CD4-positive, alpha-beta memory T cell (primary cell): ENCODE results near the gene PLCH2. TPM values are rescaled to one million over a fixed set of nuclear protein-coding genes. Genes with fewer than 3 reads are reported as not detected.

Experiments used
- CTCF ChIA-PET: fragments of 350-600 bp; sonication (Branson Sonifier 250); formaldehyde crosslinking; loops from one replicate; lab custom pipeline; 2021; ENCODE audit warnings: inconsistent platforms; ENCODE audit not compliant: partially characterized antibody; lab: Charles Lee
- POLR2A ChIA-PET: fragments of 350-600 bp; sonication (Branson Sonifier 250); formaldehyde crosslinking; loops from one replicate; lab custom pipeline; 2021; ENCODE audit not compliant: partially characterized antibody; lab: Charles Lee
- DNase-seq, 5 donors: peaks; one replicate each; pipeline versions ENCODE4 v3.0.0 to v3.0.0-alpha.2; 2020 to 2022; ENCODE audit warnings: mixed read lengths in 1 of 5
- H3K27ac ChIP-seq: one replicate; pipeline ENCODE4 v1.7.0; 2013; ENCODE audit warnings: low read depth, low read length
- H3K27me3 ChIP-seq: 2 replicates; pipeline ENCODE4 v1.7.0; 2013; ENCODE audit warnings: mild to moderate bottlenecking, low read length, moderate library complexity; ENCODE audit not compliant: insufficient read depth
- H3K36me3 ChIP-seq: 2 replicates; pipeline ENCODE4 v1.7.0; 2013; ENCODE audit warnings: mild to moderate bottlenecking, low read length, moderate library complexity; ENCODE audit not compliant: insufficient read depth
- H3K4me1 ChIP-seq: 2 replicates; pipeline ENCODE4 v1.7.0; 2013; ENCODE audit warnings: mild to moderate bottlenecking, low read length, moderate library complexity; ENCODE audit not compliant: insufficient read depth
- H3K4me3 ChIP-seq, 2 donors: one replicate each; pipeline ENCODE4 v1.7.0; 2013; ENCODE audit warnings: low read length in 2 of 2, mild to moderate bottlenecking in 1 of 2
- H3K9me3 ChIP-seq, 2 donors: one replicate each; pipeline ENCODE4 v1.7.0; 2013; ENCODE audit warnings: low read length in 2 of 2, control low read depth in 1 of 2; ENCODE audit not compliant: control insufficient read depth in 1 of 2
- H3K27ac Mint-ChIP-seq, 7 donors: one replicate each; pipeline ENCODE4 v1.8.0; 2020 to 2021; ENCODE audit warnings: mixed read lengths in 7 of 7, mild to moderate bottlenecking in 6 of 7, inconsistent platforms in 3 of 7, moderate library complexity in 3 of 7
- H3K27me3 Mint-ChIP-seq, 2 donors: one replicate each; pipeline ENCODE4 v1.8.0; 2020 to 2021; ENCODE audit warnings: mixed read lengths in 2 of 2
- H3K36me3 Mint-ChIP-seq, 2 donors: one replicate each; pipeline ENCODE4 v1.8.0; 2020 to 2021; ENCODE audit warnings: mixed read lengths in 2 of 2, inconsistent platforms in 1 of 2, mild to moderate bottlenecking in 1 of 2
- H3K4me1 Mint-ChIP-seq, 4 donors: one replicate each; pipeline ENCODE4 v1.8.0; 2020 to 2021; ENCODE audit warnings: mixed read lengths in 4 of 4, mild to moderate bottlenecking in 1 of 4
- H3K4me3 Mint-ChIP-seq, 8 donors: one replicate each; pipeline ENCODE4 v1.8.0; 2020 to 2021; ENCODE audit warnings: mixed read lengths in 8 of 8, mild to moderate bottlenecking in 7 of 8, moderate library complexity in 6 of 8, inconsistent platforms in 3 of 8
- H3K9me3 Mint-ChIP-seq, 8 donors: one replicate each; pipeline ENCODE4 v1.8.0; 2020 to 2021; ENCODE audit warnings: mixed read lengths in 8 of 8, mild to moderate bottlenecking in 5 of 8, inconsistent platforms in 3 of 8, moderate library complexity in 1 of 8
- intact Hi-C: fragments of 100-400 bp; cut with micrococcal nuclease; formaldehyde crosslinking; loops from one replicate; pipeline ENCODE4 v1.15.1; 2023
- polyA plus RNA-seq, 2 donors: library from polyadenylated mRNA; unstranded; fragments of 300-500 nt; fragmentation: Illumina TruSeq; gene quantifications; one replicate each; pipeline ENCODE4 v1.2.3, GENCODE V29; 2021
- total RNA-seq, 2 experiments: library from RNA; stranded (reverse); gene quantifications; one replicate each; pipeline ENCODE4 v1.2.3, GENCODE V29; 2021

Gene PLCH2
- total and polyA plus RNA-seq, 4 experiments from 2014 or later = 2.0 to 31.6 (median 26.6) TPM; not detected in 1

DNA sequence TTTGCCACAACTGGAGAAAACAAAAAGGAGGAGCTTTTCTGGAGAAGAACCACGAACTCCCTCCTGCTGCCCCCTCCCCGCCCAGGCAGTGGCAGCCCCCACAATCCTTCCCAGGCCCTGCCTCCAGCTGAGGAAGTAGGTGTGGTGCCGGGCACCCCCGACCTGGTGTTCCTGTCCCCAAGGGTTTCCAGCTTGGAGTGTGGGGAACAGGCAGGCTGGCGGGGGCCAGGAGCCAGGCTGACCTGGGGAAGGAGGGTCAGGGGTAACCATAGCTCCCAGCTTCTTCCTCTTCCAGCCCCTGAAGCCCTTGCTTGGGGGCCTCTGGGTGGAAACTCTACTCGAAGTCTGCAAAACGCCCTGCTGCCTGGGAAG lies 58.2 kb downstream of the PLCH2 start:
- peaks cover 7 to 15% of the 10 kb centered on the region in 2 donors for H3K27me3 Mint-ChIP-seq
- no peaks in the 10 kb centered on the region for H3K36me3 Mint-ChIP-seq
- H3K9me3 Mint-ChIP-seq = no peaks in the 10 kb centered on the region
- intact Hi-C loops = no loop called here
- peaks cover 11% of the 10 kb centered on the region for H3K4me1 ChIP-seq
- H3K4me1 Mint-ChIP-seq = peaks cover 1 to 6% (median 4%) of the 10 kb centered on the region in 4 donors
- CTCF ChIA-PET = no interaction called here
- peaks cover 14% of the 10 kb centered on the region for H3K27me3 ChIP-seq
- POLR2A ChIA-PET = interaction anchor here (13.2 kb wide), 1 partner anchor 11 kb away, joined by 367 read pairs; no protein-coding TSS in a partner anchor
- no peak for DNase-seq
- no peak overlapping the region for H3K4me3 Mint-ChIP-seq
- no peak overlapping the region for H3K4me3 ChIP-seq
- no peak overlapping the region for H3K27ac ChIP-seq
- H3K9me3 ChIP-seq = no peaks in the 10 kb centered on the region
- no peak overlapping the region for H3K27ac Mint-ChIP-seq
- no peaks in the 10 kb centered on the region for H3K36me3 ChIP-seq

- Mint-ChIP-seq H3K9me3 (no peaks in the 10 kb centered on the region), H3K36me3 (no peaks in the 10 kb centered on the region), H3K27ac (no peak overlapping the region), H3K4me3 (no peak overlapping the region), H3K4me1 (peaks cover 1 to 6% (median 4%) of the 10 kb centered on the region in 4 donors), H3K27me3 (peaks cover 7 to 15% of the 10 kb centered on the region in 2 donors)
- CTCF ChIA-PET = no interaction called here
- H3K4me1 ChIP-seq = peaks cover 11% of the 10 kb centered on the region
- H3K9me3 ChIP-seq = no peaks in the 10 kb centered on the region
- no peaks in the 10 kb centered on the region for H3K36me3 ChIP-seq
- POLR2A ChIA-PET = interaction anchor here (1.7 to 13.2 kb wide), 2 partner anchors 9 to 10 kb away, joined by 5 to 367 read pairs; partner anchors contain the start of gene PANK4
- no peak overlapping the region for H3K27ac ChIP-seq
- H3K27me3 ChIP-seq = peaks cover 14% of the 10 kb centered on the region
- no peak overlapping the region for H3K4me3 ChIP-seq
- DNase-seq = no peak
- intact Hi-C loops = no loop called here
Measured at GRCh38 chr1:2534687-2535441, 58.8 kb downstream of the PLCH2 start.

DNA sequence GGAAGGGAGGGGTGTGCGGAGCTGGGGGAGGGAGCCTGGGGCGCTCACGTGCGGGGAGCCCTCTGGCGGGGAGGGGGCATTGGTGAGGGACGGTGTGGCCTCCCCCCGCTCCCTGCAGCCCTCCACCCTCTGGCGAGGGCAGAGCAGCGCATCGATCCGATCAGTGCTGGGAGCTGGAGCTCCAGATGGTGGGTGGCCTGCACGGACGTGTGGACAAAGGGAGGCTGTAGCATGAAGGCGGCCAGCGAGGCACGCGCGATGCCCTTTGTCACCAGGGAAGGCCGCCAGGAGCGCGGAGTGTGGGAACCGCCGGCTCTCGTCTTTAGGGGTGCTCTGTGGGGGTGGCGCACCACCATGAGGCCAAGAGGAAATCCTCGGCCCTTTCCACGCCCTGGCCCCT lies 59.4 kb downstream of the PLCH2 start:
- H3K36me3 ChIP-seq = no peaks in the 10 kb centered on the region
- peaks cover 1 to 6% (median 4%) of the 10 kb centered on the region in 4 donors for H3K4me1 Mint-ChIP-seq

DNA sequence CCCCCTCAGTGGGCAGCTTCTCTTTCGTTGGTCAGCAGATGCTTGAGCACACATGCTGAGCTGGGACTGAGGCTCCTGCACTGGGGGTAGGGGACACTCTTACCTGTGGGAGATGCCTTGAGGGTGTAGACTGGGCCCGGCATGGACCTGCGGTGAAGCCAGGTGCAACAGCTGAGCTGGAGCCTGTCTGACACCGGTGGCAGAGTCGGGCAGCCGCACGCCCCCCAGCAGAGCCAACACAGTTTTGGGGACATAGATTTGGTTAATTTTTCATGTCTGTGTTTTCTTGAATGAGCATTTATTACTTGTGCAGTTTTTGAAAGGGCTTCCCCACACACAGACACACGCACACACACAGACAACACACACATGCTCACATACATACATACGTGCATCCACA lies 59.9 kb downstream of the PLCH2 start:
- Histone ChIP-seq H3K4me1 (peaks cover 3% of the 10 kb centered on the region), H3K9me3 (no peaks in the 10 kb centered on the region), H3K4me3 (no peak overlapping the region), H3K27ac (no peak overlapping the region), H3K27me3 (peaks cover 10% of the 10 kb centered on the region), H3K36me3 (no peaks in the 10 kb centered on the region)
- ChIA-PET CTCF (no interaction called here), POLR2A (interaction anchor here (1.7 to 13.2 kb wide), 2 partner anchors 9 to 10 kb away, joined by 5 to 367 read pairs; partner anchors contain the start of gene PANK4)
- Mint-ChIP-seq H3K9me3 (no peaks in the 10 kb centered on the region), H3K27ac (no peak overlapping the region), H3K36me3 (no peaks in the 10 kb centered on the region), H3K27me3 (peaks cover 7 to 13% of the 10 kb centered on the region in 2 donors), H3K4me1 (peaks cover 1 to 2% (median 1%) of the 10 kb centered on the region in 4 donors), H3K4me3 (peak overlapping the region in 1 of 8 donors; percentile 30)
- intact Hi-C loops = no loop called here
- no peak for DNase-seq

More for the DNA sequence above, 59.4 kb downstream of the PLCH2 start:
- ChIA-PET CTCF (no interaction called here), POLR2A (interaction anchor here (1.7 to 13.2 kb wide), 2 partner anchors 9 kb away, joined by 5 to 367 read pairs; partner anchors contain the start of gene PANK4)
- no peaks in the 10 kb centered on the region for H3K36me3 Mint-ChIP-seq
- H3K9me3 Mint-ChIP-seq = no peaks in the 10 kb centered on the region
- no peak overlapping the region for H3K4me3 ChIP-seq
- intact Hi-C loops = no loop called here
- peaks cover 14% of the 10 kb centered on the region for H3K27me3 ChIP-seq
- H3K27me3 Mint-ChIP-seq = peaks cover 7 to 15% of the 10 kb centered on the region in 2 donors
- H3K27ac ChIP-seq = no peak overlapping the region
- H3K9me3 ChIP-seq = no peaks in the 10 kb centered on the region
- H3K4me3 Mint-ChIP-seq = no peak overlapping the region
- peaks cover 7% of the 10 kb centered on the region for H3K4me1 ChIP-seq
- H3K27ac Mint-ChIP-seq = no peak overlapping the region
- DNase-seq = no peak

GRCh38 chr1:2537784-2538115 lies 61.7 kb downstream of the PLCH2 start:
- Mint-ChIP-seq H3K36me3 (no peaks in the 10 kb centered on the region), H3K9me3 (no peaks in the 10 kb centered on the region), H3K27ac (no peak overlapping the region), H3K4me1 (peaks cover 2 to 8% (median 3%) of the 10 kb centered on the region in 4 donors), H3K27me3 (peaks cover 7 to 11% of the 10 kb centered on the region in 2 donors), H3K4me3 (no peak overlapping the region)
- Histone ChIP-seq H3K27me3 (no peaks in the 10 kb centered on the region), H3K36me3 (no peaks in the 10 kb centered on the region), H3K9me3 (no peaks in the 10 kb centered on the region), H3K27ac (no peak overlapping the region), H3K4me1 (peaks cover 6% of the 10 kb centered on the region), H3K4me3 (no peak overlapping the region)
- DNase-seq = no peak
- intact Hi-C loops = no loop called here
- CTCF ChIA-PET = no interaction called here
- POLR2A ChIA-PET = interaction anchor here (0.7 kb wide), 1 partner anchor 10 kb away, joined by 3 read pairs; no protein-coding TSS in a partner anchor

- ChIA-PET POLR2A (interaction anchor here (1.1 to 2.4 kb wide), 3 partner anchors 10 to 15 kb away, joined by 3 to 8 read pairs (median 3); partner anchors contain the start of gene PANK4), CTCF (no interaction called here)
- H3K27ac ChIP-seq = no peak overlapping the region
- peaks cover 6% of the 10 kb centered on the region for H3K4me1 ChIP-seq
- H3K4me3 ChIP-seq = no peak overlapping the region
- H3K27me3 Mint-ChIP-seq = peaks cover 5 to 9% of the 10 kb centered on the region in 2 donors
- H3K27me3 ChIP-seq = no peaks in the 10 kb centered on the region
- intact Hi-C loops = no loop called here
- no peaks in the 10 kb centered on the region for H3K9me3 ChIP-seq
- H3K4me3 Mint-ChIP-seq = no peak overlapping the region
- no peaks in the 10 kb centered on the region for H3K9me3 Mint-ChIP-seq
- H3K36me3 ChIP-seq = no peaks in the 10 kb centered on the region
- no peak overlapping the region for H3K27ac Mint-ChIP-seq
- no peaks in the 10 kb centered on the region for H3K36me3 Mint-ChIP-seq
- DNase-seq = no peak
- H3K4me1 Mint-ChIP-seq = peaks cover 2 to 8% (median 3%) of the 10 kb centered on the region in 4 donors
Measured at GRCh38 chr1:2538376-2538775, 62.3 kb downstream of the PLCH2 start.

- Mint-ChIP-seq H3K4me1 (peaks cover 2 to 8% (median 3%) of the 10 kb centered on the region in 4 donors), H3K9me3 (no peaks in the 10 kb centered on the region), H3K27me3 (peaks cover 5 to 7% of the 10 kb centered on the region in 2 donors), H3K36me3 (no peaks in the 10 kb centered on the region), H3K27ac (no peak overlapping the region), H3K4me3 (no peak overlapping the region)
- Histone ChIP-seq H3K4me1 (peaks cover 10% of the 10 kb centered on the region), H3K9me3 (no peaks in the 10 kb centered on the region), H3K36me3 (no peaks in the 10 kb centered on the region), H3K27ac (no peak overlapping the region), H3K27me3 (no peaks in the 10 kb centered on the region), H3K4me3 (no peak overlapping the region)
- POLR2A ChIA-PET = interaction anchor here (1.0 to 2.4 kb wide), 4 partner anchors 9 to 46 kb away, joined by 3 to 8 read pairs (median 3); partner anchors contain the start of gene PANK4
- CTCF ChIA-PET = interaction anchor here (0.7 to 1.0 kb wide), 2 partner anchors 12 to 23 kb away, joined by 3 to 5 read pairs; partner anchors contain the start of gene PANK4
- intact Hi-C loops = no loop called here
- no peak for DNase-seq
Measured at GRCh38 chr1:2538872-2539271, 62.8 kb downstream of the PLCH2 start.
